NCI-H345 treated with DMSO at 0.1 percent for 48 hours (cell line): ENCODE measurements around the gene TMEM115.
"Not testable (repeated sequence)": the region's sequence is repeated elsewhere in the genome, so short reads cannot be mapped to it uniquely, and the experiment has no call there.

Experiments used
- DNase-seq: peaks from one replicate; lab custom pipeline; 2025; ENCODE audit not compliant: unreplicated experiment; lab: John Stamatoyannopoulos, UW

Gene TMEM115

DNA sequence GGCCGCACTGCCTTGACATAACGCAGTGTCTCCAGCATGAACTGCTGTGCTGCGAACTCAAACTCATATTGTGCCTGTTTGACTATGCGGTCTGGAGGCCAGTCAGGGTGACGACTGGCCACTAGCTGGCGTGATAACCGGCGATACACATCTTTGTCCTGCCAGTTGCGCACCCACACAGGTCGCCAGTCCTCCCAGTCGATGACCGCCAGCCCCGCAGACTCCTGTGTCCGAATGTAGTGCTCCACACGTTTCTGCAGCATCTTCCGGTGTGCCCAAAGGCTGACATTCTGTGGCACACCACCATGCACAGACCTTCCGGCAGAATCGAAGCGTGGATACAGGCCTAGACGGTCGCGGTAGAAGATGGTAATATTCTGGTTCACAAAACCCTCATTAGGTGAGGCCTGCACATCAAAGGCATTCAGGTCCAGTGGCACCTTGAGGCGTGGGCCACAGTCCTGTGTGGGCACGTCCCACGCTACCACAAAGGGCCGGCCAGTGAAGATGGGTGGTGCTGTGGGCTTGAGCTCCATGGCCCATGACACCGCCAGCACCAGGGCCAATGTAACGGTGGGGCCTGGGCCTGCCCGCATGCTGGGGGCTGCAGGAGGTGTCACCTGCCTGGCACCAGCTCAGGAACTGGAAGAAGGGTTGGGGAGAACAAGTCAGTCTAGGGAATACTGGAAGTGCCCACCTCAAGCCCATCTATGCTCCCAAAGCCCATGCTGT, 39.3 kb downstream of the TMEM115 start:
- DNase-seq = no peak

DNA sequence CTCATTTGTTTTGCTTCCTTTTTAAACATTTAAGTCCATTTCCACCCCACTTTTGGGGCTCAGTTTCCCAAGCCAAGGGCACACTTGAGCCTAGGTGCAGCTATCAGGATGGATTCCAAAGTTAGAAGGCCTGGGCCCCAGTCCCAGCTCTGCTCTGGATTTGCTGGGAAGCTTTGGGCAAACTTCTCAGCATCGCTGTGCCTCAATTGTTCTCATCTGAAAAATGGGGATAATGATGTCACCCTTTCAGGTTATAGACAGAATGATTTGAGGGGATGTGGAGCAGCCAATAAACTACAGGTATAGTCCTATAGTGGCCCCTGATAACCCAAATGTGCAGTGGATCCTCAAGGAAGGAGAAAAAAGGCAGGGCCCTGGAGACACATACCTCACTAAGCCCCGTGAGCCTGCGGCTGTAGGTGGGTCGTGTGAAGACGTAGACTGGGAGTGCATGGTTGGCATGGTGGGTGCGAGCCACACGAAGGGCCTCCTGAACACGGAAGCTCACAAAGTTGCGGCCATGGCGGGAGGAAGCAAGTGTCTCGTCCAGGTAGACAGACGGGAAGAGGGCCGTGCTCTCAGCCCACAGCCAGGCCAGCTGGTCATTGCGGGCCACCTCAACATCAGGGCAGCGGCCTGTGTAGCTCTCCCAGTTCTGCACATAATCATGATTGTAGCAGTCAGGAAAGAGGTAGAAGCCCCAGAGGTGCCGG, 40.0 kb downstream of the TMEM115 start:
- DNase-seq = no peak

DNA sequence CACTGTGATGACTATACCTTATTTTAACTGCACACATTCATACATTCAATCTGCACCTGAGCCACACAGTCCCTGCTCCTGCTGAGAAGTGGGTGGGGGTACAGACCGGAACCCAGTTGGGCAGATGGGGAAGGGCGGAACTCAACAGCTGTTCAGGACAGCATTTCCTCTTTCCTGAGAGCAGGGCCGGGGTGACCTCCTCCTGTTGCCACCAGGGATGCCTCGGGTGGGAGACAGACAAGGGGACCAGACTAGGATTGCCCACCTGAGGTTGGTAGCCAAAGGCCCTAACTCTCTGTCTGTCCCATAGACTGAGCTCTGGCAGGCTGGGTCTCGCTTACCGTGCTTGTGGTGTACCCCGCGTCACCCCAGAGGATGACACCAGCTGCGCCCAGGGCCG, 40.7 kb downstream of the TMEM115 start:
- no peak for DNase-seq

DNA sequence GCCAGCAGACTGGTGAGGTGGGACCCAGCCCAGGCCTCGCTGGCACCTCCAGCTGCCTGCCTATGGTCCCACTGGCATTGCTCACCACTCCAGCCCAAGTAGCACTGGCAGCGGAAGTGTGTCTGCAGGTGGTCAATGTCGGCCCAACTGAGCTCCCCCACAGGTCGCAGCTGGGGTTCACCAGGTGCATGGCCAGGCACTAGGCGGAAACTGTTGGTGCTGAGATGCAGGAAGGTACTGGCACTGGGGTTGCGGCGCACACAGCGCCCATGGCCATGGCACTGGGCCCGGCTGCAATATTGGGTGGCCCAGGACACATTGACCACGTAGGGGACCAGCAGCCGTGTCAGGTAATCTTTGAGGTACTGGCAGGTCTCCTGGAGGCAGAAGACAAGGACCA, 41.2 kb downstream of the TMEM115 start:
- DNase-seq = no peak

DNA sequence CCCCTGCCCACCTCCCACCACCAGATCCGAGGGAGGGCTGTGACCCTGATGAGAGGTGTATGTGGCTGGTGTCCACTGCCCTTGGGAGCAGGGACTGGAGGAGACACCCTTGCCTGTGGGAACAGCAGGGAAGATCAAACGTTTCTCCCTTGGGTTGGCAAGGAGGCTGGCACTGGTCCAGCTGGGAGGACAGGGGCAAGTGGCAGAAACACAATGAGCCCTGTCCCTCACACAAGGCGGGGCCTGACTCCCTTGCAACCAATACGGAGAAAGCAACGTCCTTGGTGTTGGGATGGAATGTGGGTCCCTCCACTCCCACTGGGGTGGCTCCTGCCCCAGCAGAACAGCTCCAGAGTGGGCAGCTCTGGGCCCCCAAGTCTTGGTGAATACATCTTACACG, 42.0 kb downstream of the TMEM115 start:
- DNase-seq = no peak

DNA sequence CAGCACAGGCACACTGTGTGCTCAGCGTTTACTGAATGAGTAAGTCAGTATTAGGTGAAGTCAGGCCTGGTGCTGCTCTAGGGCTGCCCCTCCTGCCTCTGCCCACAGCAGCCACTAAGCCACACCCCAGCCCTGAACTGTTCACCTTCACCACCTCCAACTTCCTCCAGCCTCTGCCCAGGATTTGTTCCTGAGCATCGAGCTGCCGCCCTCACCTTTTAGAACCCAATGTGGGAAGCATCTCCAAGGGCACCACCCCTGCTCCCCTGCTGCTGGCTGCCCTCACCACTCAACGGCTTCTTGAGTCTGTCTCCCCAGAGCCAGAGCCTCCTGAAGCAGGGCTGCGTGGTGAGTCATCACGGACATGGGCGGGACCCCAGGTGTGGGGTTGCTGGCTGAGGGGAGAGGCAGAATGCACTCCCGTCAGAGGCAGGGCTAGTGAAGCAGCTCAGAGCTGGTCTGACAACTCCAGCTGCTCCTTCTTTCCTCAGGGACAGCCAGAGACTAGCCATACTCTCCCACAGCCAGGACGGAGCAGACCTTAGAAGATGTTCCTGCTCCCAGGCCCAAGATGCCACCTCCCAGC, 42.6 kb downstream of the TMEM115 start:
- DNase-seq = no peak

DNA sequence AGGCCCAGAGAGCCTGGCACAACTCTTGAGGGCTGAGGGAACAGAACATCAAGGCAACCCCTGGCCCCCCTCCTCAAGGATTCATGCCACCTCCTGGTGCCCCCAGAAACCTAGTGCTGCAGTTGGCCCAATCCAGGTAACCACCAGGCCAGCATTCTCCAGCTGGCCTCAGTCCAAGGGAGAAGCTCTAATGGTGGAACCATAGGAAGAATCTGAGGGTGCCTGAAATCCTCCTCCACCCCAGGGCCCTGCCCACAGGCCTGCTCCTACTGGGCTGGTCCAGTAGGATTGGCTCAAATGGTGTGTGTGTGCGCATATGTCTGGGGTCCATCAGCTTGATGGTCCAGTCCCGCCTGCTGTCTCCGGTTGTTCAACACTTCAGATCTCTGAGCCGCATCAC, 44.5 kb downstream of the TMEM115 start:
- no peak for DNase-seq

DNA sequence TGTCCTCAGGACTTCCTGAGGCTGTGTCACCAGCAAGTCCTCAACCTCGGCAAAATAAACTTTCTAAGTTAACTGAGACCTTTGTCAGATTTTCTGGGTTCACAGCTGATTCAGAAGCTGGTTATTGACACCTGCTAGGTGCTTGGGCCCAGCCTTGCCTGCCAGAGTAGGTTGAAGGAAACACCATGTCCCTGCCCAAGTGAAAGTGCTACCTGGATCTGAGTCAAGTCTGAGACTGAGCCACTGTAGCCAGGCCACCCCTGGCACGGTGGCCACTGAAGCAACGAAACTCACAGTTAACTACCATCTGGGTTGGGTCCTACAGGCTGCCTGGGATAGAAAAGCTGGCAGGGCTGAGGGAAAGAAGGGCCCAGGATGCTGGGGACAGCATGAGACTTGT, 45.0 kb downstream of the TMEM115 start:
- DNase-seq = no peak

DNA sequence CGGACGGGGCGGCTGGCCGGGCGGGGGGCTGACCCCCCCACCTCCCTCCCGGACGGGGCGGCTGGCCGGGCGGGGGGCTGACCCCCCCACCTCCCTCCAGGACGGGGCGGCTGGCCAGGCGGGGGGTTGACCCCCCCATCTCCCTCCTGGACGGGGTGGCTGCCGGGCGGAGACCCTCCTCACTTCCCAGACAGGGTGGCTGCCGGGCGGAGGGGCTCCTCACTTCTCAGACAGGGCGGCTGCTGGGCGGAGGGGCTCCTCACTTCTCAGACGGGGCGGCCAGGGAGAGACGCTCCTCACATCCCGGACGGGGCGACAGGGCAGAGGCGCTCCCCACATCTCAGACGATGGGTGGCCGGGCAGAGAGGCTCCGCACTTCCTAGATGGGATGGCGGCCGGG, 47.3 kb downstream of the TMEM115 start:
- DNase-seq = not testable (repeated sequence)
